Stimulated activated naive CD8-positive, alpha-beta T cell treated with anti-CD3 and anti-CD28 coated beads, Interleukin-15, Interleukin-2, amounts not matched to agents 100 ng/mL and 50 ng/mL, for 24 hours (primary cell): Measurements from ENCODE around the gene AURKAIP1.
A peak's percentile ranks its signal among the peaks of the same experiment; 100 is the strongest.
"Not testable (repeated sequence)": the region's sequence is repeated elsewhere in the genome, so short reads cannot be mapped to it uniquely, and the experiment has no call there.

Source experiments
- H3K27ac Mint-ChIP-seq: one replicate; pipeline ENCODE4 v1.8.0; 2021; ENCODE audit warnings: mild to moderate bottlenecking, mixed read lengths
- H3K27me3 Mint-ChIP-seq: one replicate; pipeline ENCODE4 v1.8.0; 2021; ENCODE audit warnings: mixed read lengths
- H3K36me3 Mint-ChIP-seq: one replicate; pipeline ENCODE4 v1.8.0; 2021; ENCODE audit warnings: low read depth, mixed read lengths
- H3K4me1 Mint-ChIP-seq: one replicate; pipeline ENCODE4 v1.8.0; 2021; ENCODE audit warnings: low read depth, mixed read lengths
- H3K4me3 Mint-ChIP-seq: one replicate; pipeline ENCODE4 v1.8.0; 2021; ENCODE audit warnings: mild to moderate bottlenecking, mixed read lengths
- H3K9me3 Mint-ChIP-seq: one replicate; pipeline ENCODE4 v1.8.0; 2021; ENCODE audit warnings: mixed read lengths

The AURKAIP1 gene

DNA sequence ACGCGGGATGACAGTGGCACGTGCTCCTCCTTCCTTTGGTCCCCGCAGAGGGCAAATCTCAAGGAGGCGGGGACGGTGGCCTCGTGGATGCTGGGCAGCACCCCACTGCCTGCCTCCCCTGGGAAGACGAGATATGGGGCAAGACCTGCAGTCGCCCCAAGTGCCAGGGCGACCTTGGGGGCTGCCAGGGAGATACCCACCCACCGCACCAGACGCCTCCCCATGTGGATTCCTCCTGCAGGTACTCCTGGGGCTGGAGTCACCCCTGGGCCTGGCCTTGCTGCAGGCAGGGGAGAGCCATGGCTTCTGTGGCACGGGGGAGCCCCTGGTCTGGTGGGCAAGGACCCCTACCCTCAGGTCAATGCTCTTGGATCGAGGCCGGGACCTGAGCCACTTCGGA, 5.9 kb upstream of the AURKAIP1 start:
- Mint-ChIP-seq H3K9me3 (no peaks in the 10 kb centered on the region), H3K27me3 (no peaks in the 10 kb centered on the region), H3K36me3 (peaks cover 9% of the 10 kb centered on the region), H3K27ac (no peak overlapping the region), H3K4me3 (no peak overlapping the region), H3K4me1 (peaks cover 3% of the 10 kb centered on the region)

DNA sequence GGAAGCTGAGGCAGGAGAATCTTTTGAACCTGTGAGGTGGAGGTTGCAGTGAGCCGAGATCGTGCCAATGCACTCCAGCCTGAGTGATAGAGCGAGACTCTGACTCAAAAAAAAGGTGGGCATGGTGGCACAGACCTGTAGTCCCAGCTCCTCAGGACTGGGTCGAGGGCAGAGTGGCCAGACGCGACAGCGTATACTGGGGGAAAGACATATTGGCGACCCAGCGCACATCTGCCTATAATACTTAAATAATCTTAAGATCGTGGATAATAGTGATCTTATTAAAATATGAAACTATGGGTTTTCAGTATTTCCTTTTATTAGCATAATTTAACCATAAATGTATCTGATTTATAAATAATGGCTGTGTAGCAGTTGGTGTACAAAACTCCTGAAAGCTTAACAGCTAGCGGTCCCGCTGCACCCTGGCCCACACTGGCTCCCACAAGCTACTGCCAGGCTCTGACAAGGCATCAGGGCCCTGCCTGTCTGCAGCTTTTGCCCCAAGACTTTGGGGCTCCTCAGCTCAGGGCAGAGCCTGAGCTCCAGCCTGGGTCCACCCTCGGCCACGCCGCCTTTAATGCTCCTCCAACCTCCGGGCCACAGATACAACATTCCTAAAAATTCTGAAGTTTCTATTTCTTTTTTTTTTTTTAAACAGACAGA, 2.7 kb upstream of the AURKAIP1 start:
- Mint-ChIP-seq H3K4me3 (no peak overlapping the region), H3K27me3 (no peaks in the 10 kb centered on the region), H3K9me3 (no peaks in the 10 kb centered on the region), H3K36me3 (peaks cover 13% of the 10 kb centered on the region), H3K27ac (no peak overlapping the region), H3K4me1 (peaks cover 15% of the 10 kb centered on the region)

DNA sequence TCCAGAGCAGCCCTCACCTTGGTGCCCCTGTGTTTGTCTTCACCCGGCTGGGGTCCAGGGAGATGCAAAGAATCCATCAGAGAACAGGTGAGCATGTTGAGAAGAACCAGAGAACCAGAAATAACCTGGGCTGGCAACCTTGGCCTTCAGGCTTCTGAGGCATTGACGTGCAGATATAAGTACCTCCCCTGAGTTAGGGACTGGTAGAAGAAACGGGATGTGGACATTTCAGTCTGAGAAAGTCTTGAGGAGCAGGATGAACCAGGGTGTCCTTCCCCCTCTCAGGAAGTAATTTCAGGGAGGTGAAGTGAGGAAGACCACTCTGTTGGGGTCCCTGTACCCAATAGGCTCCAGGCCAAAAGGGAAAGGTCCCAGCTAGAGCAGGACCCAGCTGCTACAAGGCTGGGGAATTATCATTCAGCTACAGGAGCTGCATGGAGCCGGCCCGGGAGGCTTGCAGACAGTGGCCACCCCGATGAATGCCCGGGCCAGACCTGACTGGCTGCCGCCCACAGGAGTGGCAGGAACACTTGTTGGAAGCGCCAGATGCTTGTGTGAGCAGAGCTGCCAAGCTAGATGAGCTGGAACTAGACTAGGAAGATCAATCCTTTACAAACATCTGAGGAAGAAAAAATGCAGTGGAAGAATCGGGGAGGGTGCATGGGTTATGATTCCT, 1.7 kb upstream of the AURKAIP1 start:
- Mint-ChIP-seq H3K9me3 (no peaks in the 10 kb centered on the region), H3K36me3 (peaks cover 13% of the 10 kb centered on the region), H3K27me3 (no peaks in the 10 kb centered on the region), H3K4me3 (peak overlapping the region; percentile 89), H3K27ac (peak overlapping the region; percentile 18), H3K4me1 (peaks cover 25% of the 10 kb centered on the region)

DNA sequence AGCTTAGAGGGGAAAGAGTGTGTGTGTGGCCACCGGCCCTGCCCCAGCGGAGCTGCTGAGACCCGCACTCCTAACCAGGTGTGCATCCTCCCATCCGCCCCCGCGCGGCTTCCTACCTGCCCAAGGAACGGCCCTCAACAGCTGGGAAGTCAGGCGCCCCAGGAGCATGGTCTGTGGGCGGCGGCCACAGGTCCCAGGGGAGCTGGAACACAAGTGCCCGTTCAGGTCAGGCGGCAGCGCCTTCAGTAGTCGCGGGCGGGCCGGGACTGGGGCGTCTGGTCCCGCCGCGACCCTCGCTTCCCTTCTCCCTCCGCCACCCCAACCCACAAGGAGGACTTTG, 448 bp downstream of the AURKAIP1 start:
- Mint-ChIP-seq H3K4me1 (peaks cover 39% of the 10 kb centered on the region), H3K27me3 (no peaks in the 10 kb centered on the region), H3K9me3 (no peaks in the 10 kb centered on the region), H3K4me3 (peak overlapping the region; percentile 89), H3K36me3 (peaks cover 13% of the 10 kb centered on the region), H3K27ac (peak overlapping the region; percentile 78)

DNA sequence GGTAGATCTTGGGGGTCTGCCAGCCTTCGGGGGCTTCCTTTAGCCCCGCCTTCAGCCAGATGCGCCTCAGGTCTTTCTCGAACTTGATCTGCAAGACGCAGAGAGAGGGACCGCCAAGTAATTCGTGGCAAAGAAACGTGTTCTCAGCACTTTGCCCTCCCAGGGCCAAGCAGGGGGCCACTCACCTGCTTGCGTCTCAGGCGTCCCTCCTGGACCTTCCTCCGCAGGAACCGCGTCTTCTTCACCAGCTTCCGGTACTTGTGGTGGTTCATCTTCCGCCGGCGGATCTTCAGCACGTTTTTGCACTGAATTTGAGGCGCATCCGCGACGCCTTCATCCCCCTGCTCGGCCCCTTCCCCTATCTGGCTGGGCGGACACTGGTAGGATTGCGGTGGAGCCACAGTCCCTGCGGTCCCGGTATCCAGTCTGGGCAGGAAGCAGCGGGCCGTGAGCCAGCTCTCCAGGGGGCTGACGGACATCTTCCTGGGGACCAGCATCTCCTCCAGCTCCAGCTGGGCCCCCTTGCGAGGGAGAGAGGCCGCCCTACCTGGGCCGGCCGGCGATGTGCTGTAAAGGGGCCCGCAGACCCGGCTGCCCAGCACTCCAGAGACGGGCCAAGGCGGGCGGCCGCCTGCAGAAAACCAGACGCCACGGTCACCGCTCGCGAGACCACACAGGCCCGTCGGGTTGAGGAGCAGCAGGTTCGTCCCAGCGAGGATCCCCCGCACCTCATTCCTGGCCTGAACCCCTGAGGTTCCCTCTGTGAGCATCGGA, 1.0 kb downstream of the AURKAIP1 start:
- peak overlapping the region; percentile 89 for H3K4me3 Mint-ChIP-seq
- peaks cover 39% of the 10 kb centered on the region for H3K4me1 Mint-ChIP-seq
- peak overlapping the region; percentile 78 for H3K27ac Mint-ChIP-seq
- H3K36me3 Mint-ChIP-seq: peaks cover 13% of the 10 kb centered on the region
- H3K9me3 Mint-ChIP-seq: no peaks in the 10 kb centered on the region
- no peaks in the 10 kb centered on the region for H3K27me3 Mint-ChIP-seq

DNA sequence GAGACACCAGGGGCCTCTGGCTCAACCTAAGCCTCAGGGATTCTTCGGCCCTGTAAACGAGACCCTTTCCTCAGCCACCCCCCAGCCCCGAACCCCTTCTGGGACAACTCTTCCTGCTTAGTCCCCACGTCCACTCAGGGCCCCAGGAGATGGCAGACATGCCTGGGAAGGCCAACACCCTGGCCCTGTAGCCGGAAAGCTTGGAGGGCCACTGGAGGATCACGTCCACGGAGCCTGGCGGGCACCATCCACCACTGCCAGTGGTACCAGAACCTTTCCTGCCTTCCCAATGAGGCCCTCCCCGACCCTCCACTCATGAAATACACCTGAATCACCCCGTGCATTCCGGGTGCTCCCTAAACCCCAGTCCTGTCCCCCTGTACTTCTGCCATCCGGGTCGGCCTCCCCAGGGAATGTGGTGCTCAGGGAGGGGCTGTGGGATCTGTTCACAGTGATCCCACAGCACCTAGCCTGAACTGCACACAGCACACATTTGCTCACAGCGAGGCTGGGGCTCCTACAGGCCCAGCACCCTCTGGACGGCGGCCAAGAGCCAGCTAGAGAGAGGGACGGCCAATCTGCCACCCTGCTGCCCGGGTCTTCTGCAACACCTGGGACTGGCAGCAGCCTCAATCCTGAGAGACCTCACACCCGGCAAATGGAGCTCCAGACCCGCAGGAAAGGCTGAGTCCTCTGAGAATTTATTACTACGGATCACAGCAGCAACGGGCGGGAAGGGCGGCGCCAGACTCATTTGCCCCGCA, 1.8 kb downstream of the AURKAIP1 start:
- Mint-ChIP-seq H3K27me3 (no peaks in the 10 kb centered on the region), H3K9me3 (no peaks in the 10 kb centered on the region), H3K4me3 (peak overlapping the region; percentile 89), H3K36me3 (peaks cover 13% of the 10 kb centered on the region), H3K27ac (peak overlapping the region; percentile 55), H3K4me1 (peaks cover 39% of the 10 kb centered on the region)

DNA sequence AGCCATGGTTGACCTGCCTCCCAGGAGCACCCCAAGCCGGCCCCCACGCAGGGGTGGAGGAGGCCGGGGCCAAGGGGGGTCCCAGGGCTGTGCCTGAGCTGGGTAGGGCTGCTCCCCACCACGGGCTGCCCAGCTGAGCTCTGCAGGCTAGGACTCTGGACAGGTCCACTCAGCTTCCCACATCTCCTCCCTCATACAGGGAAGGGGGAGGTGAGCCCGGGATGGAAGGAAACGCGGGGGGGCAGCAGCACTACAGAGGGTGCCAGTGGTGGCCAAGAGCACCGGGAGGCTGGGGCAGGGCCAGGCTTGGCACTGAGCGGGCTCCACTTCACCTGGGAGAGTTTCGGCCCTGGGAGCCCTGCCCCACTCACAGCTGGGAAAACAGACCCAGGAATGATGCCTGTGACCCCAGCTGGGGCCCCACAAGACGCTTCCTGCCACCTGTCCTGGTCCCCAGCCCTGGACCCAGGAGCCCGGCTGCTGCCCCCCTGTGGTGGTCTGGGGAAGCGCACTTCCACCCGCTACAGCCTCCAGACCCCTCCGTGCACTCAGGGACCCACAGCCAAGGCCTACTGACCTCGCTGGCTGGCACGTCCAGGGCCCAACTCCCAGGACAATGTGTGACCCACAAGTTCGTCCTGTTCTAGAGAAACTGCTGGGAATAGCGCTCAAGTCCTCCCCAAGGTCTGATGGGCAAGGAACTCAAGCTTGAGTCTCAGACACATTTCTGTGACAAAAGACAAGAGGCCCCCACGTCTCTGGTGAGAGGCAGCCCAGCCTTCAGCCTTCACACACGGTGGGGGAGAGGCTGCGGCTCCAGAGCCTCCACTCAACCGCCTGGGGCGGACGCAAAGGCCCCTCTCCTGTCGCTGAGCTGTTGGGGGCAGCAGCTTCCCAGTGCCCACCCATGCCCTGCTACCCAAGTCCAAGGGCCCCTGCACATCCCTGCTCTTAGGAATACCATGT, 3.0 kb downstream of the AURKAIP1 start:
- H3K4me3 Mint-ChIP-seq: no peak overlapping the region
- H3K27ac Mint-ChIP-seq: no peak overlapping the region
- no peaks in the 10 kb centered on the region for H3K27me3 Mint-ChIP-seq
- H3K36me3 Mint-ChIP-seq: peaks cover 13% of the 10 kb centered on the region
- H3K9me3 Mint-ChIP-seq: no peaks in the 10 kb centered on the region
- peaks cover 39% of the 10 kb centered on the region for H3K4me1 Mint-ChIP-seq

DNA sequence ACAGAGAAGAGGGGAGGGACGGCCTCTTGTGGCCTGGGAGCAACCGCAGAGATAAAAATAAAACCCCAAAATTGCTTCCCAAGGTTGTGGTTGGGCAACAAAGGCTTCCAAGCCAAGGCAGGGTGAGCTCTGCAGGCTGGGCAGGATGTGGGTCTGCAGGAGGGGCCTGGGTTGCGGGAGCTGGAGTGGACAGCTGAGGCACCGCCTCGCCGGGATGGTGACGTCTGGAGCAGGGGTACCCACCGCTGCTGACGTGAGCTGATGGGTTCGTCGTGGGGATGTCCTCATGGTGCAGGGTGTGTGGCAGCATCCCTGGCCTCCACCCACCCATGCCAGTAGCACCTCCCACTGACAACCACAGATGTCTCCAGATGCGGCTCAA, 3.7 kb downstream of the AURKAIP1 start:
- peak overlapping the region; percentile 26 for H3K4me3 Mint-ChIP-seq
- H3K9me3 Mint-ChIP-seq: no peaks in the 10 kb centered on the region
- H3K36me3 Mint-ChIP-seq: peaks cover 10% of the 10 kb centered on the region
- H3K27ac Mint-ChIP-seq: no peak overlapping the region
- peaks cover 36% of the 10 kb centered on the region for H3K4me1 Mint-ChIP-seq
- no peaks in the 10 kb centered on the region for H3K27me3 Mint-ChIP-seq

DNA sequence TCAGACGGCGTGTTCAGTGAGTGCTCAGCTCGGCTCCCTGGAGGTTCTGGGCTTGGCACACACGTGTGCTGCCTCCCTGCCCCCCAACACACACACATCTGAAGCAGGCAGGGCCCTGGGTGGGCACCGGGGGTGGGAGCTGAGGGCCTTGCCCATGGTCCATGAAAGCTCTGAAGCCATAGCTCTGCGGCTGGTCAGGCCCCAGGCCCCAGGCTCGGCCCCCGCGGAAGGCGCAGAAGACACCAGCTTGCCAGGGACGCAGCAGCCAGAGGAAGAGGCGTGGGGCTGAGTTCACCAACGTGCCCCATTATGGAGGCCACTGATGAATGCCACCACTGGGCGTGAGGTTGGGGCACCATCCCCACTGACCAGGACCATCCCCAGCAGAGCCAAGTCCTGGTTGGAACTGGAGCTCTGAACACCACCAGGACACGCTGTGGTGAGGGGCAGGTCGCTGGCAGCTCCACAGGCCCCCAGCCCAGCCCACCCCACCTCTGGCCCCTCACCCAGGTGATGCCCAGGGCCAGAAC, 4.2 kb downstream of the AURKAIP1 start:
- no peaks in the 10 kb centered on the region for H3K9me3 Mint-ChIP-seq
- H3K27ac Mint-ChIP-seq: no peak overlapping the region
- peaks cover 10% of the 10 kb centered on the region for H3K36me3 Mint-ChIP-seq
- H3K27me3 Mint-ChIP-seq: no peaks in the 10 kb centered on the region
- H3K4me1 Mint-ChIP-seq: peaks cover 36% of the 10 kb centered on the region
- H3K4me3 Mint-ChIP-seq: peak overlapping the region; percentile 26

DNA sequence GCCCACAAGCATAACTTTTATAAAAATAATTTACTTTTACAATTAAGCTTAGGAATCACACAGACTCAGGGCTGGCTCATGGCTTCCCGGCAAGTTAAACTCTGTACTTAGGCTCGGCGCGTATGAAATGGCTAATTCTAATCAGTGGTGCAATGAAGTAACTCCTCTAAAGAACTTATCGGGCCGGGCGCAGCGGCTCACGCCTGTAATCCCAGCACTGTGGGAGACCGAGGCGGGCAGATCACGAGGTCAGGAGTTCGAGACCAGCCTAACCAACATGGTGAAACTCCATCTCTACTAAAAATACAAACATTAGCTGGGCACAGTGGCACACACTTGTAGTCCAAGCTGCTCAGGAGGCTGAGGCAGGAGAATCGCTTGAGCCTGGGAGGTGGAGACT, 4.9 kb downstream of the AURKAIP1 start:
- H3K36me3 Mint-ChIP-seq, H3K27ac Mint-ChIP-seq, H3K4me3 Mint-ChIP-seq, H3K27me3 Mint-ChIP-seq, H3K9me3 Mint-ChIP-seq: not testable (repeated sequence)
- peaks cover 36% of the 10 kb centered on the region for H3K4me1 Mint-ChIP-seq

DNA sequence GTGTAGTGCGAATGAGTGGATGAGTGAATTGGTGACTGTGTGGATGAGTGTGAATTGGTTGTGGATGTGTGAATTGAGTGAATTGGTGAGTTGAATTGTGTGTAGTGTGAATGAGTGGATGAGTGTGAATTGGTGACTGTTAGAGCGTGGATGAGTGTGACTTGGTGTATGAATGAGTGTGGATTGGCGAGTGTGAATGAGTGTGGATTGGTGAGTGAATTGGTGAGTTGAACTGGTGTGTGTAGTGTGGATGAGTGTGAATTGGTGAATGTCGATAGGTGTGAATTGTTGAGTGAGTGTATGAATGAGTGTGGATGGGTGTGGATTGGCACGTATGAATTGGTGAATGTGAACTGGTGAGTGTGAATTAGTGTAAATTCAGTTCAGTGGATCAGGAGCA, 7.7 kb downstream of the AURKAIP1 start:
- no peak overlapping the region for H3K27ac Mint-ChIP-seq
- H3K9me3 Mint-ChIP-seq: no peaks in the 10 kb centered on the region
- no peaks in the 10 kb centered on the region for H3K36me3 Mint-ChIP-seq
- no peaks in the 10 kb centered on the region for H3K27me3 Mint-ChIP-seq
- H3K4me3 Mint-ChIP-seq: no peak overlapping the region
- peaks cover 20% of the 10 kb centered on the region for H3K4me1 Mint-ChIP-seq

DNA sequence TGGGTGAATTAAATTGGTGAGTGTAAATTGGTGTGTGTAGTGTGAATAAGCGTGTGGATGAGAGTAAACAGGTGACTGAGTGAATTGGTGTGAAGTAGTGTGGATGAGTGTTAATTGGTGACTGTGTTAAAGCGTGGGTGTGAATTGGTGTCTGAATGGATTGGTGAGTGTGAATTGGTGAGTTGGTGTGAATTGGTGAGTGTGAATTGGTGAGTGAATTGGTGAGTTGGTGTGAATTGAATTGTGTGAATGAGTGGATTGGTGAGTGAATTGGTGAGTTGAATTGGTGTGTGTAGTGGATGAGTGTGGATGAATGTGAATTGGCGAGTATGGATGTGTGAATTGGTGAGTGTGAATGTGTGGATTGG, 8.3 kb downstream of the AURKAIP1 start:
- H3K27ac Mint-ChIP-seq: no peak overlapping the region
- H3K9me3 Mint-ChIP-seq: no peaks in the 10 kb centered on the region
- H3K4me1 Mint-ChIP-seq: peaks cover 14% of the 10 kb centered on the region
- H3K4me3 Mint-ChIP-seq: no peak overlapping the region
- H3K27me3 Mint-ChIP-seq: no peaks in the 10 kb centered on the region
- H3K36me3 Mint-ChIP-seq: no peaks in the 10 kb centered on the region

DNA sequence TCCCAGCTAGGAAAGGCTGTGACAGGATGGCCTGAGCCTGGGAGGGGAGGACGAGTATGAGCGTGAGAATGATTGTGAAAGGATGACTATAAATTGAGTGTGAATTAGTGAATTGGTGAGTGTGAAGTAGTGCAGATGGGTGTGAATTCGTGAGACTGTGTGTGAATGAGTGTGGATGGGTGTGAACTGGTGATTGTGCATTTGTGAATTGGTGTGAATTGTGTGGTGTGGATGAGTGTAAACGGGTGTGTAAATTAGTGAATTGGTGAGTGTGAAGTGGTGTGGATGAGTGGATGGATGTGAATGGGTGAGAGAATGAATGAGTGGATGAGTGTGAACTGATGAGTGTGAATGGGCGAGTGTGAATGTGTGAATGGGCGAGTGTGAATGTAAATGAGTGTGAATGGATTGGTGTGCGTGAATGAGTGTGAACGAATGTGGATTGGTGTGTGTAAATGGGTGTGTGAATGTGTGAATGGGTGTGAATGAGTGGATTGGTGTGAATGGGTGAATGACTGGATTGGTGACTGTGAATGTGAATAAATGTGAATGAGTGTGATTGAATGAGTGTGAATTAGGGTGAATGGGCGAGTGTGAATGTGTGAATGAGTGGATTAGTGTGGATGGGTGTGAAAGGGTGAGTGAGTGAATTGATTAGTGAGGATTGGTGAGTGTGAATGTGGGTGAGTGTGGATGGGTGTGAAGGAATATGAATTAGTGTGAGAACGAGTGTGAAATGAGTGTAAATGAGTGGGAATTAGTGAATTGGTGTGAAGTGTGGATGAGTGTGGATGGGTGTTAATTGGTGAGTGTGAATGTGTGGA, 8.9 kb downstream of the AURKAIP1 start:
- Mint-ChIP-seq H3K27me3 (peaks cover under 1% of the 10 kb centered on the region), H3K27ac (no peak overlapping the region), H3K9me3 (no peaks in the 10 kb centered on the region), H3K4me3 (no peak overlapping the region), H3K36me3 (no peaks in the 10 kb centered on the region), H3K4me1 (peaks cover 8% of the 10 kb centered on the region)
